ENCODE data around the gene TARDBP.
"Not testable (repeated sequence)": the region's sequence is repeated elsewhere in the genome, so short reads cannot be mapped to it uniquely, and the experiment has no call there.

Gene TARDBP

GRCh38 chr1:11044086-11044848 is 31.8 kb downstream of the TARDBP start:
- no peaks in the 10 kb centered on the region for H3K27me3 ChIP-seq
- H4K20me1 ChIP-seq: peaks cover 0 to 7% (median 0%) of the 10 kb centered on the region in 11 experiments; a peak in 1 of 22 replicates
- no peaks in the 10 kb centered on the region for H3K9me3 ChIP-seq (replicated peaks in 1 of 11)
- no peak overlapping the region for H3K27ac ChIP-seq
- 0 out of 22 replicates have a peak overlapping the region, but pooled peaks of 1 of the 11 experiments have one; percentile 5 for H3K9ac ChIP-seq
- TF ChIP-seq Cebpa-rat (IDR thresholded peaks at IDR 0.05): no peak
- H3K4me3 ChIP-seq: no peak overlapping the region
- H3K4me2 ChIP-seq: no peak overlapping the region
- H3K36me3 ChIP-seq: no peaks in the 10 kb centered on the region
- H3K4me1 ChIP-seq: no peaks in the 10 kb centered on the region

- H3K4me3 ChIP-seq: no peak overlapping the region
- H3K27ac ChIP-seq: no peak overlapping the region
- H3K4me1 ChIP-seq: no peaks in the 10 kb centered on the region
- H3K36me3 ChIP-seq: no peaks in the 10 kb centered on the region
- no peaks in the 10 kb centered on the region for H3K27me3 ChIP-seq
- H3K4me2 ChIP-seq: no peak overlapping the region
- H3K9me3 ChIP-seq (replicated peaks in 1 of 11): no peaks in the 10 kb centered on the region
- no peak for TF ChIP-seq Cebpa-rat (IDR thresholded peaks at IDR 0.05)
- no peak overlapping the region for H3K9ac ChIP-seq
- peaks cover 0 to 7% (median 0%) of the 10 kb centered on the region in 11 experiments; a peak in 1 of 22 replicates for H4K20me1 ChIP-seq
Measured at GRCh38 chr1:11044849-11045427, 32.5 kb downstream of the TARDBP start.

- Histone ChIP-seq H3K4me2 (no peak overlapping the region), H3K4me3 (no peak overlapping the region), H3K27me3 (no peaks in the 10 kb centered on the region), H4K20me1 (peaks cover 0 to 7% (median 0%) of the 10 kb centered on the region in 11 experiments; a peak in 1 of 22 replicates), H3K27ac (no peak overlapping the region), H3K9me3 (replicated peaks in 1 of 11) (no peaks in the 10 kb centered on the region), H3K9ac (no peak overlapping the region), H3K4me1 (no peaks in the 10 kb centered on the region), H3K36me3 (no peaks in the 10 kb centered on the region)
- no peak for TF ChIP-seq Cebpa-rat (IDR thresholded peaks at IDR 0.05)
Measured at GRCh38 chr1:11045428-11046269, 33.2 kb downstream of the TARDBP start.

GRCh38 chr1:11046270-11046566 is 33.8 kb downstream of the TARDBP start:
- no peak overlapping the region for H3K9ac ChIP-seq
- no peaks in the 10 kb centered on the region for H3K9me3 ChIP-seq (replicated peaks in 1 of 11)
- no peaks in the 10 kb centered on the region for H3K36me3 ChIP-seq
- H3K4me3 ChIP-seq: no peak overlapping the region
- H3K27ac ChIP-seq: no peak overlapping the region
- H3K4me2 ChIP-seq: no peak overlapping the region
- no peak for TF ChIP-seq Cebpa-rat (IDR thresholded peaks at IDR 0.05)
- H4K20me1 ChIP-seq: peaks cover 0 to 7% (median 0%) of the 10 kb centered on the region in 11 experiments; a peak in 1 of 22 replicates
- H3K27me3 ChIP-seq: no peaks in the 10 kb centered on the region
- H3K4me1 ChIP-seq: no peaks in the 10 kb centered on the region

DNA sequence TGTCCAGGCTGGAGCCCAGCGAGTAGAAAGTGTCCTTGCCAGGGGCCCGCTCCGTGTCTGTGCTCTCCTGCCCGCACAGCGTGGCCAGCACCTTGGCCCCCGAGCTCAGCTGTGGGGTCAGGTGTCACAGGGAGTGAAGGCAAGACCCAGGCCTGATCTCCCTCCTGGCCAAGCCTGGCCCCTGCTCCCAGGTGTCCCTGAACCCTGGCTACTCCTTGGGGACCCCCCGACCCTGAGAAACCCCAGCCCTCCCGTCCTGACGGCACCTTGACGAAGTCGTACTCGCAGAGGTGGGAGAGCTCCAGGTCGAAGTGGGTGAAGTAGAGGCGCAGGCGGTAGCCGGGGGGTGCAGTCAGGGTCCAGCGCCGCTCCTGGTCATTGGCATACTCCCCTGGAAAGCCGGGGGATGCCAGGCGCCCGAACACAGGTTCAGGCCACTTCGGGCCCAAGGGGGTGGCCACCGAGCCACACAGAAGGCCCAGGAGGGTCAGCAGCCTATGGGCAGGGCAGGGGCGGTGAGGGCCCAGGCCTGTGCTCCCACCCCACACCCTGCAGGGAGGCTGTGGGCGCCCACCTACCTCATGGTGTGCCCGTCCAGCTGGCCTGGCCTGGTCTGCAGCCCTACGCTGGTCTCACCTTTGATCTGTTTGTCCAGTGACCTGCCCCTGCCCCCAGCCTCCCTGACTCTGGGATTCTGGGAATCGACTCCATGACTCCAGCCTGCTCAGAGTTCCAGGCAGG is 34.3 kb downstream of the TARDBP start, which contains the start of gene MASP2:
MASP2 (minus strand) TSS at position 615 of the 741 bp plus-strand sequence; CDS start at position 583, 32 bp downstream.
- Histone ChIP-seq H3K9me3 (replicated peaks in 1 of 11) (no peaks in the 10 kb centered on the region), H3K4me3 (no peak within 1 kb of the TSS), H3K9ac (no peak within 1 kb of the TSS), H3K4me2 (no peak within 1 kb of the TSS), H3K27ac (no peak within 1 kb of the TSS), H4K20me1 (peaks cover 0 to 10% (median 0%) of the 10 kb centered on the region in 11 experiments; a peak in 4 of 22 replicates), H3K4me1 (peaks cover 0 to 5% (median 3%) of the 10 kb centered on the region in 10 experiments; a peak in 13 of 20 replicates), H3K27me3 (no peaks in the 10 kb centered on the region), H3K36me3 (no peaks in the 10 kb centered on the region)
- no peak for TF ChIP-seq Cebpa-rat (IDR thresholded peaks at IDR 0.05)

DNA sequence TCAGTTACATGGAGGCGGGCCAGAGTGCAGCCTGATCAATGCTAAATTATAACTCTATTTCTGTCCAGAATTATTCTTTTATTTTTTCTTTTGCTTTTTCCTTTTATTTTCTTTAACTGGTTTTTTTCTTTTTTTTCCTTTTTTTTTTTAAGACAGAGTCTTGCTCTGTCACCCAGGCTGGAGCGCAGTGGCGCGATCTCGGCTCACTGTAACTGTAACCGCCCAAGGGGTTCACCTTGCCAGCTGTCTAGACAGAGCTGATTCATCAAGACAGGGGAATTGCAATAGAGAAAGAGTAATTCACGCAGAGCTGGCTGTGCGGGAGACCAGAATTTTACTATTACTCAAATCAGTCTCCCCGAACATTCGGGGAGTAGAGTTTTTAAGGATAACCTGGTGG is 38.7 kb downstream of the TARDBP start:
- peaks cover 0 to 29% (median 22%) of the 10 kb centered on the region in 10 experiments; a peak in 16 of 20 replicates for H3K4me1 ChIP-seq
- H3K4me3 ChIP-seq; H3K4me2 ChIP-seq; H3K9me3 ChIP-seq (replicated peaks in 1 of 11); H3K27me3 ChIP-seq; H3K27ac ChIP-seq: not testable (repeated sequence)
- 0 out of 22 replicates have a peak overlapping the region, but pooled peaks of 1 of the 11 experiments have one; percentile 15 for H3K9ac ChIP-seq
- H4K20me1 ChIP-seq: peaks cover 0 to 49% (median 31%) of the 10 kb centered on the region in 11 experiments; a peak in 18 of 22 replicates
- H3K36me3 ChIP-seq: peaks cover 8 to 29% (median 20%) of the 10 kb centered on the region in 11 experiments; a peak in 21 of 22 replicates

DNA sequence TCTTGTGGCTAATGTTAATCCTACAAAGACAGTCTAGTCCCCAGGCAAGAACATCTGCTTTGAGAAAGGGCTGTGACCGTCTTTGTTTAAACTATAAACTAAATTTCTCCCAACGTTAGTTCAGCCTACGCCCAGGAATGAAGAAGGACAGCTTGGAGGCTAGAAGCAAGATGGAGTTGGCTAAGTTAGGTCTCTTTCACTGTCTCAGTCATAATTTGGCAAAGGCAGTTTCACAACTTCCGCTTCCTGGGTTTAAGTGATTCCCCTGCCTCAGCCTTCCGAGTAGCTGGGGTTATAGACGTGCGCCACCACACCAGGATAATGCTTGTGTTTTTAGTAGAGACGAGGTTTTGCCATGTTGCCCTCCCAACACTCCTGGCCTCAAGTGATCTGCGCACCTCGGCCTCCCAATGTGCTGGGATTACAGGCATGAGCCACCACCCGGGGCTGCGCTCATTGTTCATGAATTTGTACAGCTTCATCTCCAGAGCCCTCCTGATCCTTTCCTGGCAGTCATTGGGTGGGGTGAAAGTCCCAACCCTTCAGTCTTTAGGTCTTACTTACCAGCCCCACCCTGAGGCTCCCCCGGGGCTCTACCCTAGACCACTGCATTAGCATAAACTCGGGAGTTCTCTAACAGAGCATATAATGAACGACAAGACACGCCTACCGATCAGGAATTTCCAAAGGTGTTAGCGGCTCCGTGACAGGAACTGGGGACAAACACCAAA is 39.5 kb downstream of the TARDBP start:
- Histone ChIP-seq H3K27ac (peak overlapping the region in 2 of 11 experiments; percentile 13 to 23; a peak in 1 of 22 replicates), H3K4me2 (peak overlapping the region in 7 of 11 experiments; percentile 13 to 42 (median 27); a peak in 10 of 22 replicates), H3K36me3 (peaks cover 15 to 37% (median 28%) of the 10 kb centered on the region in 11 experiments; a peak in 21 of 22 replicates), H3K4me3 (no peak overlapping the region), H3K4me1 (peaks cover 0 to 29% (median 22%) of the 10 kb centered on the region in 10 experiments; a peak in 16 of 20 replicates), H4K20me1 (peaks cover 0 to 54% (median 39%) of the 10 kb centered on the region in 11 experiments; a peak in 18 of 22 replicates), H3K9ac (peak overlapping the region in 3 of 11 experiments; percentile 13 to 31 (median 15); a peak in 3 of 22 replicates), H3K9me3 (replicated peaks in 1 of 11) (no peaks in the 10 kb centered on the region), H3K27me3 (no peaks in the 10 kb centered on the region)
- no peak for TF ChIP-seq Cebpa-rat (IDR thresholded peaks at IDR 0.05)
